ENCODE results near the gene FRMD1.

- TF ChIP-seq CTCF (IDR thresholded peaks at IDR 0.05; ENCODE audit: low read depth, low read length, poor library complexity, severe bottlenecking) (no peak), EZH2phosphoT487 (IDR thresholded peaks at IDR 0.05; ENCODE audit: borderline replicate concordance, low read length) (no peak)
Measured at GRCh38 chr6:168035661-168036545, 43.1 kb downstream of the FRMD1 start.

All from DOHH2 (cell line).